NCI-H226 (cell line): ENCODE data around the gene CCHCR1.

Experiments used
- DNase-seq: peaks from one replicate; pipeline ENCODE4 v3.0.0-alpha.2; 2015

Gene CCHCR1

DNA sequence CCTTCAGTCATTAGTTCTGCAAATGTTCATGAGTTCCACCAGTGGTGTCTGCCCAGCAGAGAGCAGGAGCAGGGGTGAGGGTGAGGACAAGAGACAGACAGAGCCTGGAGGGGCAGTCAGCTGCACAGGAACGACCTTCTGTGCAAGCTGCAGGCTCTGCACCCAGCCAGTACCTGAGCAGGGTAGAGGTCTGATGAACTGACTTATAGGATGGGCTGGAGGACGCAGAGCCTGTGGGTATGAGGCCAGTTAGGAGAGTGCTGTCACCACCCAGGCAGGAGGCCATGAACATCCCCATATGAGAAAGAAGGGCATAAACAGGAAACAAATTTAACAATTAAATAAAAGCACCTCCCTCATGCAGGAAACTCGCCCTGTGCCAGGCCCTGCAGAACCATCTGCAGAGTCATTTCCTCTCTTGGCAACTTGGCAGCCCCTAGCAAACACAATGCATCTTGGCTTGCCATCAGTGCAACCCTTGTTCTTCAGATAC lies 63.2 kb downstream of the CCHCR1 start:
- DNase-seq: peak; percentile 68

DNA sequence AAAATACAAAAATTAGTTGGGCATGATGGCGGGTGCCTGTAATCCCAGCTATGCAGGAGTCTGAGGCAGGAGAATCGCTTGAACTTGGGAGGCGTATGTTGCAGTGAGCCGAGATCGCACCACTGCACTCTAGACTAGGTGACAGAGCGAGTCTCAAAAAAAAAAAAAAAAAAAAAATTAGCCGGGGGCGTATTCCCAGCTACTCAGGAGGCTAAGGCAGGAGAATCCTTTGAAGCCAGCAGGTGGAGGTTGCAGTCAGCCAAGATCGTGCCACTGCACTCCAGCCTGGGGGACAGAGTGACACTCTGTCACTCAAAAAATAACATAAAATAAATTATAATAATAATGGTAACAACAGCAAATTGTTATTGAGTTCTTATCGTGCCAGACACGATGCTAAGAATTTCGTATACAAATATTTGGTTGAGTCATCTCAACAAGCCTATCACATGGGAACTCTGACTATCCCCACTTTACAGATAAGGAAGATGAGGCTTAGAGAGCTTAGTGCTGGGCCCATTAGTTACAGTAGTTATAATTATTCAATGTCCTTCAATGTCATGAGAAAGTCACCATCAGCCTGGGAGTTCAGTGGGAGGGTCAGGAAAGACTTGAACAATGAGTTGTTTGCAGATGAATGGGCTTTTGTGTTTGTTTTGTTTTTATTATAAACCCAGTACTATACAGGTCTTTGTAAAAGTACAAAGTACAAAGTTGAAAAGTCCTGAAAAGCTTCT lies 64.7 kb downstream of the CCHCR1 start:
- no peak for DNase-seq
